Neural cell (in vitro differentiated cells): Measurements from ENCODE around the gene FRS3. TPM values are rescaled to one million over a fixed set of nuclear protein-coding genes. Genes with fewer than 3 reads are reported as not detected.

Source experiments
- H2AFZ ChIP-seq: fragments of 200-600, 300-800 bp; sonication (generic), shearing (Covaris generic); 2 replicates; pipeline ENCODE4 v1.6.0; 2014; ENCODE audit warnings: low read depth, mild to moderate bottlenecking, antibody characterized with exemption, low read length, moderate library complexity
- H3F3A ChIP-seq: fragments of 200-600 bp; shearing (Covaris generic); 2 replicates; pipeline ENCODE4 v1.6.1; 2016; ENCODE audit warnings: mild to moderate bottlenecking, moderate library complexity, mixed read lengths, antibody characterized with exemption, low read length; ENCODE audit not compliant: insufficient read depth, poor library complexity, severe bottlenecking
- H3K27ac ChIP-seq: fragments of 200-600, 300-800 bp; sonication (generic), shearing (Covaris generic); 2 replicates; pipeline ENCODE4 v1.5.1; 2014; ENCODE audit warnings: mild to moderate bottlenecking, low read length, moderate library complexity
- H3K27me3 ChIP-seq: fragments of 300-800, 200-600 bp; sonication (generic), shearing (Covaris generic); 2 replicates; pipeline ENCODE4 v1.6.0; 2014; ENCODE audit warnings: mild to moderate bottlenecking, low read depth, low read length, moderate library complexity; ENCODE audit not compliant: insufficient read depth
- H3K36me3 ChIP-seq: fragments of 300-800, 200-600 bp; sonication (generic), shearing (Covaris generic); 2 replicates; pipeline ENCODE4 v1.5.1; 2014; ENCODE audit warnings: mild to moderate bottlenecking, antibody characterized with exemption, low read length, moderate library complexity; ENCODE audit not compliant: insufficient read depth
- H3K4me2 ChIP-seq: fragments of 300-800, 200-600 bp; sonication (generic), shearing (Covaris generic); 2 replicates; pipeline ENCODE4 v1.6.0; 2014; ENCODE audit warnings: mild to moderate bottlenecking, low read length
- H3K4me3 ChIP-seq: fragments of 300-800, 200-600 bp; sonication (generic), shearing (Covaris generic); 2 replicates; pipeline ENCODE4 v1.5.1; 2014; ENCODE audit warnings: mild to moderate bottlenecking, low read length, moderate library complexity
- H3K79me2 ChIP-seq: fragments of 200-600 bp; shearing (Covaris generic); replicated peaks from 2 replicates; pipeline ENCODE4 v1.6.0; 2014; ENCODE audit warnings: mild to moderate bottlenecking, low read length, moderate library complexity; ENCODE audit not compliant: insufficient read depth
- H3K9ac ChIP-seq: fragments of 300-800, 200-600 bp; sonication (generic), shearing (Covaris generic); 2 replicates; pipeline ENCODE4 v1.6.1; 2016; ENCODE audit warnings: mild to moderate bottlenecking, low read length, mixed read lengths
- H3K9me2 ChIP-seq: fragments of 200-600 bp; shearing (Covaris generic); 2 replicates; pipeline ENCODE4 v1.6.1; 2016; ENCODE audit warnings: mild to moderate bottlenecking, low read length, mixed read lengths; ENCODE audit not compliant: insufficient read depth
- H3K9me3 ChIP-seq: fragments of 200-600, 300-800 bp; sonication (generic), shearing (Covaris generic); 2 replicates; pipeline ENCODE4 v1.6.1; 2016; ENCODE audit warnings: mild to moderate bottlenecking, mixed run types, low read length, moderate library complexity, mixed read lengths
- H4K20me1 ChIP-seq: fragments of 200-600 bp; shearing (Covaris generic); 2 replicates; pipeline ENCODE4 v1.6.1; 2016; ENCODE audit warnings: mild to moderate bottlenecking, mixed run types; ENCODE audit not compliant: insufficient read depth
- CTCF ChIP-seq: fragments of 450-650 bp; IDR thresholded peaks from 2 replicates; pipeline ENCODE4 v1.5.1; 2014; ENCODE audit warnings: antibody characterized with exemption, mild to moderate bottlenecking, moderate library complexity; ENCODE audit not compliant: poor library complexity, severe bottlenecking
- EP300 ChIP-seq: fragments of 450-650 bp; conservative IDR thresholded peaks from 2 replicates; pipeline ENCODE4 v1.6.1; 2014; ENCODE audit warnings: antibody characterized with exemption, mild to moderate bottlenecking, moderate library complexity; ENCODE audit not compliant: poor library complexity, severe bottlenecking
- EZH2 ChIP-seq: fragments of 200-600, 300-800 bp; shearing (Covaris generic), sonication (generic); IDR thresholded peaks from 2 replicates; pipeline ENCODE4 v1.6.1; 2014; ENCODE audit warnings: antibody characterized with exemption, low read length, borderline replicate concordance, mild to moderate bottlenecking; ENCODE audit not compliant: insufficient read depth, poor library complexity, severe bottlenecking
- MXI1 ChIP-seq: fragments of 450-650 bp; conservative IDR thresholded peaks from 2 replicates; pipeline ENCODE4 v1.6.1; 2014; ENCODE audit warnings: antibody characterized with exemption, mild to moderate bottlenecking; ENCODE audit not compliant: poor library complexity, severe bottlenecking
- POLR2AphosphoS5 ChIP-seq: IDR thresholded peaks from 2 replicates; pipeline ENCODE4 v1.6.1; 2012
- RAD21 ChIP-seq: fragments of 450-650 bp; conservative IDR thresholded peaks from 2 replicates; pipeline ENCODE4 v1.6.1; 2014; ENCODE audit warnings: antibody characterized with exemption, mild to moderate bottlenecking, moderate library complexity
- REST ChIP-seq: IDR thresholded peaks from 2 replicates; pipeline ENCODE4 v1.6.1; 2012; ENCODE audit warnings: borderline replicate concordance
- SMC3 ChIP-seq: fragments of 450-650 bp; conservative IDR thresholded peaks from 2 replicates; pipeline ENCODE4 v1.6.1; 2014; ENCODE audit warnings: antibody characterized with exemption, mild to moderate bottlenecking, moderate library complexity; ENCODE audit not compliant: poor library complexity
- TAF1 ChIP-seq: IDR thresholded peaks from 2 replicates; pipeline ENCODE4 v1.6.1; 2012; ENCODE audit warnings: low read depth
- polyA plus RNA-seq: library from polyadenylated mRNA; depleted of rRNA; stranded (reverse); fragments of >200 nt; gene quantifications from 2 replicates; pipeline ENCODE4 v1.2.3, GENCODE V29; 2014

FRS3 gene
- polyA plus RNA-seq, 1 donor from 2014 or later, result 15.7 TPM

- H3K4me3 ChIP-seq, result no peak overlapping the region
- H4K20me1 ChIP-seq, result no peaks in the 10 kb centered on the region
- no peaks in the 10 kb centered on the region for H3K27me3 ChIP-seq
- H3K9me3 ChIP-seq, result no peaks in the 10 kb centered on the region
- no peaks in the 10 kb centered on the region for H3K36me3 ChIP-seq
- no peaks in the 10 kb centered on the region for H3K79me2 ChIP-seq
- H3K9me2 ChIP-seq, result no peaks in the 10 kb centered on the region
- H3K9ac ChIP-seq, result no peak overlapping the region
- no peak overlapping the region for H3K27ac ChIP-seq
- no peaks in the 10 kb centered on the region for H3F3A ChIP-seq
- H3K4me2 ChIP-seq, result no peak overlapping the region
- TF ChIP-seq CTCF (no peak), REST (no peak), POLR2AphosphoS5 (no peak), MXI1 (no peak), RAD21 (no peak), EP300 (no peak), TAF1 (no peak), EZH2 (no peak), SMC3 (no peak)
- H2AFZ ChIP-seq, result no peak overlapping the region
These were observed 4.9 kb downstream of the FRS3 start for GRCh38 chr6:41774841-41775240.

GRCh38 chr6:41771058-41771983, 8.4 kb downstream of the FRS3 start:
- Histone ChIP-seq H3K9me2 (no peaks in the 10 kb centered on the region), H3K27me3 (no peaks in the 10 kb centered on the region), H3K4me3 (no peak overlapping the region), H2AFZ (no peak overlapping the region), H4K20me1 (no peaks in the 10 kb centered on the region), H3K9ac (no peak overlapping the region), H3K27ac (no peak overlapping the region), H3K9me3 (no peaks in the 10 kb centered on the region), H3K36me3 (no peaks in the 10 kb centered on the region), H3F3A (no peaks in the 10 kb centered on the region), H3K4me2 (no peak overlapping the region), H3K79me2 (no peaks in the 10 kb centered on the region)
- TF ChIP-seq CTCF (no peak), TAF1 (no peak), POLR2AphosphoS5 (no peak), MXI1 (no peak), REST (no peak), EP300 (no peak), SMC3 (no peak), EZH2 (no peak), RAD21 (no peak)
